Measurements from ENCODE around the gene FBXO39. TPM values are rescaled to one million over a fixed set of nuclear protein-coding genes. Genes with fewer than 3 reads are reported as not detected.
"Not testable (repeated sequence)": the region's sequence is repeated elsewhere in the genome, so short reads cannot be mapped to it uniquely, and the experiment has no call there.

The FBXO39 gene
- total and polyA plus RNA-seq, 2 of the 4 experiments (the other 2 are of a cell fraction) = not detected

DNA sequence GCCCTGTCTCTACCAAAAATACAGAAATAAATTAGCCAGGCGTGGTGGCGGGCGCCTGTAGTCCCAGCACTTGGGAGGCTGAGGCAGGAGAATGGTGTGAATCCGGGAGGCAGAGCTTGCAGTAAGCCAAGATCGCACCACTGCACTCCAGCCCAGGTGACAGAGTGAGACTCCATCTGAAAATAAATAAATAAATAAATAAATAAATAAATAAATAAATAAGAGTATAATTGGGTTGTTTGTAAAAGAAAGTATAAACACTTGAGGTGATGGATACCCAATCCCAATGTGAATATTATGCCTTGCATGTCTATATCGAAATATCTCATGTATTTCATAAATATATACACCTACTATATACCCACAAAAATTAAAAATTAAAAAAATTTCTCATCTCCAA, 29.4 kb upstream of the FBXO39 start:
- H2BK15ac ChIP-seq (ENCODE audit: low read depth, low read length); H4K20me1 ChIP-seq (ENCODE audit: insufficient read depth, low read length); intact Hi-C loops (cut with micrococcal nuclease); H4K8ac ChIP-seq (ENCODE audit: low read depth in 2 of 2, low read length in 2 of 2); H2BK20ac ChIP-seq (ENCODE audit: low read depth, low read length); POLR2A ChIA-PET (ENCODE audit: unreplicated experiment); H4K91ac ChIP-seq (ENCODE audit: insufficient read depth, low read depth, low read length); H4K5ac ChIP-seq (ENCODE audit: low read depth, low read length); H2BK120ac ChIP-seq (ENCODE audit: low read depth, low read length); H3K4ac ChIP-seq (ENCODE audit: low read depth, low read length); CTCF ChIA-PET; H3K14ac ChIP-seq (replicated peaks; ENCODE audit: low read depth, low read length); H3K4me2 ChIP-seq (ENCODE audit: low read depth, low read length); H3K9ac ChIP-seq (ENCODE audit: low read depth, low read length); H2AFZ ChIP-seq (replicated peaks; ENCODE audit: low read length, poor library complexity); H3K27me3 ChIP-seq (ENCODE audit: control insufficient read depth, insufficient read depth, low read length); H3K79me1 ChIP-seq (ENCODE audit: low read depth in 1 of 2, low read length in 2 of 2); dilution Hi-C loops (cut with HindIII; ENCODE audit: low sequenced_read_pairs, unreplicated experiment); H2AK9ac ChIP-seq (replicated peaks; ENCODE audit: low read depth, low read length, poor library complexity); H3K56ac ChIP-seq (ENCODE audit: extremely low read depth, insufficient read depth, low read length); H3K4me3 ChIP-seq (ENCODE audit: insufficient read depth, low read depth, low read length); H3K18ac ChIP-seq (ENCODE audit: low read depth, low read length); H3K36me3 ChIP-seq (ENCODE audit: control insufficient read depth, insufficient read depth, low read length); BruUV-seq (replicated peaks); H3K23ac ChIP-seq (ENCODE audit: low read depth, low read length); ATAC-seq (ENCODE audit: low read depth); H2AK5ac ChIP-seq (ENCODE audit: low read depth, low read length); DNase-seq; H3K27ac ChIP-seq (ENCODE audit: insufficient read depth, low read length); H3K9me3 ChIP-seq (ENCODE audit: control insufficient read depth, insufficient read depth, low read length); in situ Hi-C loops (cut with MboI; ENCODE audit: low sequenced_read_pairs); H3K4me1 ChIP-seq (ENCODE audit: control insufficient read depth, insufficient read depth, low read length); H2BK5ac ChIP-seq (ENCODE audit: low read depth, low read length, poor library complexity, severe bottlenecking); H3K9me1 ChIP-seq (ENCODE audit: insufficient read depth, low read length): not testable (repeated sequence)
- no CpG with 5 or more reads among the region's 6 CpGs for WGBS, 2 experiments (ENCODE audit: extremely low coverage in 2 of 2, insufficient read length in 1 of 2)
